NB4 (cell line): ENCODE results near the gene FPR2.

Experiments used
- POLR2A ChIP-seq: IDR thresholded peaks from 2 replicates; pipeline ENCODE4 v1.6.1; 2011; ENCODE audit warnings: mild to moderate bottlenecking; ENCODE audit not compliant: insufficient read length; ENCODE audit errors: extremely low read depth
- TF ChIP-seq, protein P1 (sequence below): IDR thresholded peaks from one replicate; pipeline ENCODE4 v1.5.1; 2012; ENCODE audit warnings: low read depth, low read length

DNA sequence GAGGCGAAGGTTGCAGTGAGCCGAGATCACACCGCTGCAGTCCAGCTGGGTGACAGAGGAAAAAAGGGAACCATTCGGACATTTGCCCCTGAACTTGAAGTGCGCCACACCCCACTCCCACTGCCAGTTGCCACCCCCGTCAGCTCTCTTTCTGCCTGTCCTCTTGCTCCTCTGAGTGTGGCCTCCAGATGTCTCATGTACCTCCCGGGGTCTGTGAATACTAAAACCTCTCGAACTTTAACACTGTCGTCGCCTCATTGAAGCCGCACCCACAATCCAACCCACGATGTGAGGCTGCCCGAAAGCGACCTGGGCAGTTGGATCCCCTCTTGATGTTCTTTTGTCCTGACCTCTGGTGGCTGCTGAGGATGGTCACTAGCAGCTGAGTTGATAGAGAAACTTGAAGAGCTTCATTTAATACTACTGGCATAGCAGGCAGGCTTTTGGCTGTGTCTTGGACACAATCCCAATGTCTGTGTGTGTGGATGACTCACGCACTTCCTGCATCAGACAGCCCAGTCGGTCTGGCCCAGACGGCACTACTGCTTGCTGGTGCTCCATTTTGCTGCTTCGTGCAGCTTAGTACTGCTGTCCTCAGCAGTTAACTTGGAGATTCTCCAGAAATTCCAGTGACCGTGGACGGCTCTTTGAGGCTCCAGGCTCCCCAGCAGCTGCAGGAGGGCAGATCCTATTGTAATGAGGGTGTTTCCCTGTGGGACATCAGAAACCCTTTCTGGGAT, 38.2 kb downstream of the FPR2 start:
- TF ChIP-seq, protein P1, sequence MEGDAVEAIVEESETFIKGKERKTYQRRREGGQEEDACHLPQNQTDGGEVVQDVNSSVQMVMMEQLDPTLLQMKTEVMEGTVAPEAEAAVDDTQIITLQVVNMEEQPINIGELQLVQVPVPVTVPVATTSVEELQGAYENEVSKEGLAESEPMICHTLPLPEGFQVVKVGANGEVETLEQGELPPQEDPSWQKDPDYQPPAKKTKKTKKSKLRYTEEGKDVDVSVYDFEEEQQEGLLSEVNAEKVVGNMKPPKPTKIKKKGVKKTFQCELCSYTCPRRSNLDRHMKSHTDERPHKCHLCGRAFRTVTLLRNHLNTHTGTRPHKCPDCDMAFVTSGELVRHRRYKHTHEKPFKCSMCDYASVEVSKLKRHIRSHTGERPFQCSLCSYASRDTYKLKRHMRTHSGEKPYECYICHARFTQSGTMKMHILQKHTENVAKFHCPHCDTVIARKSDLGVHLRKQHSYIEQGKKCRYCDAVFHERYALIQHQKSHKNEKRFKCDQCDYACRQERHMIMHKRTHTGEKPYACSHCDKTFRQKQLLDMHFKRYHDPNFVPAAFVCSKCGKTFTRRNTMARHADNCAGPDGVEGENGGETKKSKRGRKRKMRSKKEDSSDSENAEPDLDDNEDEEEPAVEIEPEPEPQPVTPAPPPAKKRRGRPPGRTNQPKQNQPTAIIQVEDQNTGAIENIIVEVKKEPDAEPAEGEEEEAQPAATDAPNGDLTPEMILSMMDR = no peak
- TF ChIP-seq POLR2A = no peak
